HG03460 (cell line): ENCODE results near the gene GATA5.

ENCODE experiments used
- ATAC-seq: cut with Tn5 transposase; IDR thresholded peaks from one replicate; pipeline ENCODE4 v1.9.1; 2021; ENCODE audit not compliant: unreplicated experiment

Gene GATA5

DNA sequence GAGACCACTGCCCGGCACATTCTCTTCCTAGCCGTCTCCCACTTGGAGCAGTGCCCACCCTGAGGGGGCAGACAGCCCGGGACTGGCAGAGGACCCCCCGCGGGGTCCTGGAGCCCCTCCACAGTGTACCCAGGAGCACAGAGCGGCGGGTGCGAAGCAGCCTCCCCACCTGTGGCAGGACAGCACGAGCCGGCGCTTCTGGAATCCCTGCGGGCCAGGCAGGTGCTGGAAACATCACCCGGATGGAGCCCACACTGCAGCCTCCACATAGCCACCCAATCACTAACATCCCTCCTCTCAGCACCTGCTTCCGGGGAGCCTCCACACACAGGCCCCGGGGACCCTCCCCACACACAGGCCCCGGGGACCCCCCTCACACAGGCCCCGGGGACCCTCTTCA lies 18.7 kb downstream of the GATA5 start:
- no peak for ATAC-seq

DNA sequence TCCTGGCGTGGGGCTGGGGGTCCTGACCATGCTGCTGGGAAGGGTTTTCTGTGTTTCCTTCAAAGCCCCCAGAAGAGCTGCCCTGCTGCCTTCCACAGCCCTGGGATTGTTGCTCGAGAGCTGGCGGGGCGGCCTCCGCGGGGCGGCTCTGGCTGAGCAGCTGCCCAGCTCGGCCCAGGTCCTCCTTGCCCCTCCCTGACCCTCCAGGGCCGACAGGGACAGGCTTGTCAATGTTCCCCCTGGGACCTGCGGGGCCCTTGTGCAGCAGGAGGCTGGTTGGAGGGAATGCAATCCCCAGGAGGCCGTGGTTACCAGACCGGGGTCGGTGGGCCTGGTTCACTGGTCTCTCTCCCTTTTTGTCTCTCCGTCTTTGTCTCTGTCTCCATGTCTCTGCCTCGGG lies 19.9 kb downstream of the GATA5 start:
- no peak for ATAC-seq

DNA sequence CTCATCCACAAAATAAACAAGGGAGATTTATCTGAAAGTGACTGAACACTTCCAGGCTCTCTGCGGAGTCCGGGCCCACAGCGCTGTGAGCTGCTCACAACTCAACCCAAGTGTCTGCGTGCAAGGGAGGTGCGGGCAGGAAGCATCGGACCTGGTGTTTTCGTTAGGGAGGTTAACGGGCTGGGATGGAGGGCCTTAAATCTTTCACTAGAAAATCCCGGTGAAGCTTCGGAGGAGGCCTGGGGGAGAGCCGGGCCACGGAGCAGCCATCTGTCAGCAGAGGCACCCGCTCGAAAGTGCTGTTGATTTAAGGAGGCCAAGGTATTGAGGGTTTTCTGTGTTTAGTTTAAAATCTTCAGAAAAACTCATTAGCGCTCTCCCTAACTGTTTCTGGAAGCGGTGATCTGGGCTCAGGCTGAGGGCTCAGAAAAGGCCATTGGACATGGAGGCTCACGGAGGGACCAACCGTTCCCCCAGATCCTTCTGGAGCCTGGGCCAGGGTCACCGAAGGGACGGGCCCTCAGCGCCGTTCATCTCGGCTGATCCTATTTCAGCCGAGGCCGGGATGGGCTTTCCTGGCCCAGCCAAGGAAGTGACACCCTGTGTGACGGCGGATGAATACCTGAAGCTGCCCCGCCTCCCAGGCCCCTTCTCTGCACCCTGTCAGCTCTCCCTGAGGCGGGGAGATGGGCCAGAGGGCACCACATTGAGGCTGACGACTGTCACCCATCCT lies 20.7 kb downstream of the GATA5 start:
- no peak for ATAC-seq

- ATAC-seq = no peak
These were observed 22.5 kb downstream of the GATA5 start for GRCh38 chr20:62453186-62453808.

DNA sequence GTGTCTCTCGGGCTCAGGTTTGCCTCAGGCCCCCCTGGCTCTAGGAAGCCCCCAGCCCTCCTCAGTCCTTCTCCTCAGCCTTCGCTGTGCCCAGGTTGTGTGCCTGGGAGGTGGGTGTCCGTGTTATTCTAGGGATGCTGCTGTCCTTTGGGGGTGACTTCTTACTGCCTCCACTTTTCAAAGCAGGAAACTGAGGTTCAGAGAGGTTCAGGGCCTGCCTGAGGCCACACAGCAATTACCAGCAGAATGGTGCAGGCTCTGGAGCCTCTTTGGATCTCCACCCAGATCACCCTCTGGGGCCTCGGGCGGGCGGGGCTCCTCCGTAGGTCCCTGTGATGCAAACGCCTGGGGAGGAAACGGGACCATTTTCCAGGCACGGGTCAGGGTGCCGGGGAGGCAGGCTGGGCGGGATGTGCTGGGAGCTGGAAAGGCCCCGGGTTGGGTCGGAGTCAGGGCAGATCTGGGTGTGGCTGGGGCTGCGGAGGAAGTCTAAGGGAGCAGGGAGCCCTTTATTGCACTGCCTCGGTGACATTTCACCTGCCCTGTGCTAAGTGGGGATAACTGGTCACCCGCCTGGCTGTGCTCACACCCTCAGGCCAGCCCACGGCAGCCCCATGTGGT lies 23.2 kb downstream of the GATA5 start:
- no peak for ATAC-seq

DNA sequence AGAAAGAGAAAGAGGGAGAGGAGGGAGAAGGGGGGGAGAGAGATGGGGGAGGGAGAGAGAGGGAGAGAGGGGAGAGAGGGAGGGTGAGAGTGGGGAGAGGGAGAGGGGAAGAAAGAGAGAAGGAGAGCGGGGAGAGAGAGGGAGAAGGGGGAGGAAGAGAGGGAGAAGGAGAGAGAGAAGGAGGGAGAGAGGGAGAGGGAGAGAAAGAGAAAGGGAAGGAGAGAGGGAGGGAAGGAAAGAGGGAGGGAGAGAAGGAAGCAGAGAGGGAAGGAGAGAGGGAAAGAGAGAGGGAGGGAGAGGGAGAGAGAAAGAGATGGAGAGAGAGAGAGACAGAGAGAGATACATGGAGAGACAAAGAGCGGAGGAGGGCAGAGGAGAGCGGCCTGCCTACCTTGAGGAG lies 23.8 kb downstream of the GATA5 start:
- no peak for ATAC-seq

- no peak for ATAC-seq
These were observed 24.5 kb downstream of the GATA5 start for GRCh38 chr20:62451156-62451767.

- ATAC-seq = no peak
These were observed 25.7 kb downstream of the GATA5 start for GRCh38 chr20:62449951-62450691.

DNA sequence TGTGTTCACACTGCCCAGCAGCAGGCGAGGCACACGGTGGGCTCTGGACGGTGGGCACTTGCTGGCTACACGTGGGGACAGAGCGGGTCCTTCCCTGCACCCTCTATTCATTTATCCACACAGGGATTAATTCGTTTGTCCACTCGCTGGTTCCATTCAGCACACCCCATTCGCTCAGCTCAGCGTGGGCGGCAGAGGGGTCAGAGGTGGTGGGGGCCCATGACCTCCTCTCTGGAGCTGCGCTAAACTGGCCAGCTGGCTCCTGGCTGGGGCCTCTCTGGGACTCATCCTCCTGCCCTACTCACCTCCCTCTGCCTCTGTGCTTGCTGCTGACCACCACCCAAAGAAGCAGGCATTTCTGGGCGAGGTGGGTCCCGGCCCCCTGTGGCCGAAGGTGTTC lies 27.0 kb downstream of the GATA5 start:
- ATAC-seq = no peak

DNA sequence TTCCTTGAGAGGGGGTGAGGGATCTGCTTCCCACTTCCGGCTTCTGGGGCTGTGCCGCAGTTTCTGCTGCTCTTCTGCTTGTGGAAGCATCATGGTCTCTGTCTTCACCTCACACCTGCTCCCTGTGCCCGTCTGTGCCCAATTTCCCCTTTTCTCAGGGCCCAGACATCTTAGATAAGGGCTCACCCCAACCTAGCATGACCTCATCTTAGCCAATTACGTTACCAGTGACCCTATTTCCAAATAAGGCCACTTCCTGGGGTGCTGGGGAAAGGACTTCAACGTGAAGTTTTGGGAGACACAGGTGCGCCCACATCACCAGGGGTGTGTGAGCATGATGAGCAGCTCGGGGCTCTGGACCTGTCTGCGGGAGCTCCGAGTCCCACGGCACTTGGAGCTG lies 27.8 kb downstream of the GATA5 start:
- no peak for ATAC-seq

DNA sequence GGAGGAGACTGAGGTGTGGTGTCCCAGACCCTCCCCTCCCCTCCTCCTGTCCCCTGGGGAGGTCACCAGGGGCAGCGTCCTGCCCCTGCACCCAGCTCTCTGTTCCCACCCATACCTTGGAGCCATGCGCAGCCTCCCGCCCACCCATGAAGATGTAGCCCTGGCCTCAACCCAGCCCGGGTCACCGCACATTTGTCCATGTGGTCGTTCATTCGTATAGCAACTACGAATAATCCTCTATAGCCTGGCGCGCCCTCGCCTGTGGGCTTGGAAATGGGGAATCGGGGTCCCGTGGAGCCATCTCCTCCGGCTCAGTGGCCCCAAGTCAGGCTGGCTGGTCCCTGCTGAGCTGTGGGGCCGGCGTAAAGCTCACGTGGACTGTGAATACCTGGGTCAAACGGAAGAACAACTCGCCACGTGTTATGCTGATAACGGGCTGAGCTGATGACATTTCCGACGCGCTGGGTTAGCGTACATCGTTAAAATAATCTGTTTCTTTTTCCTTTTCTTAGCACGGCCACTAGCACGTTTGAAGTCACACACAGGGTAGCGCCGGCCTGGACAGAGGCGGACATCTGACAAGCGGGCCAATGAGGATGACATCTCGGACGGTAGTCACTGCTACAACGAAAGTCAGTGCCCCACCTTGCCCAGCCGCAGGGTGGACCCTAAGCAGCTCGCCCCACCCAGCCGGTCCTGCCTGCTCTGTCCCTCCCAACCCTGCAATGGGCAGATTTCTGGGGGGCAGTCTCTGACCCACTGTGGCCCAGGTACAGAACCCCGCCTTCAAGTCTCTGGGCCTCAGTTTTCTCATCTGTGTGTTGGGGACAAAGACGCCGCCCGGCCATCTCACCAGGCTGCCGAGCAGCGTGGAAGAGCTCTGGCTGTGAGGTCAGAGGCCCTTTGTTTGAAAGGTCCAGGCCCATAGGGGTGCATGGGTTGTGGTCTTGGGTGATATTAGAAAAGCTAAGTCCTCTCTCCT lies 28.6 kb downstream of the GATA5 start:
- no peak for ATAC-seq

- no peak for ATAC-seq
These were observed 29.3 kb downstream of the GATA5 start for GRCh38 chr20:62446481-62446880.

DNA sequence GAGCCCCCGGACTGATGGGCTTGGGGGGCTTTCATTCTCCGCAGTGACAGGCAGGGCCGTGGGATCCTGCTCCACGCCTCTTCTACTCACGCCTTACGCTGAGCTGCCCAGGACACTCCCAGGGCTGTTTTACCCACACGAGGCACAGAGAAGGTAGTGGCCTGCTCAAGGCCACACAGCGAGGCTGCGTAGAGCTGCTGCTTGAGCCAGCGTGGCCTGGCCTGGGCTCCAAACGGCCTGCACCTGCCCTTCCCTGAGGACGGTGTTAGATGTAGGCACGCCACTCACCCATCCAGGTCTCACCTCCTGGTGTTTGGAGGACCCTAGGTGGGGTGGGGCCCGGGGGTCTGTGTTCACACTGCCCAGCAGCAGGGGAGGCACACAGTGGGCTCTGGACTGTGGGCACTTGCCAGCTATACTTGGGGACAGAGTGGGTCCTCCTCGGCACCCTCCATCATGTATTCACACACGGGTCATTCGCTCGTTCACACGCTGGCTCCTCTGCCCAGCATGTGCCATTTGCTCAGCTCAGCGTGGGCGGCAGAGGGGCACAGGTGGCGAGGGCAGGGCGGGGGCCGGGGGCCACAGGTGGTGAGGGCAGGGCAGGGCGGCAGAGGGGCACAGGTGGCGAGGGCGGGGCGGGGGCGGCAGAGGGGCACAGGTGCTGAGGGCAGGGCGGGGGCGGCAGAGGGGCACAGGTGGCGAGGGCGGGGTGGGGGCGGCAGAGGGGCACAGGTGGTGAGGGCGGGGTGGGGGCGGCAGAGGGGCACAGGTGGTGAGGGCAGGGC lies 30.0 kb downstream of the GATA5 start:
- no peak for ATAC-seq

DNA sequence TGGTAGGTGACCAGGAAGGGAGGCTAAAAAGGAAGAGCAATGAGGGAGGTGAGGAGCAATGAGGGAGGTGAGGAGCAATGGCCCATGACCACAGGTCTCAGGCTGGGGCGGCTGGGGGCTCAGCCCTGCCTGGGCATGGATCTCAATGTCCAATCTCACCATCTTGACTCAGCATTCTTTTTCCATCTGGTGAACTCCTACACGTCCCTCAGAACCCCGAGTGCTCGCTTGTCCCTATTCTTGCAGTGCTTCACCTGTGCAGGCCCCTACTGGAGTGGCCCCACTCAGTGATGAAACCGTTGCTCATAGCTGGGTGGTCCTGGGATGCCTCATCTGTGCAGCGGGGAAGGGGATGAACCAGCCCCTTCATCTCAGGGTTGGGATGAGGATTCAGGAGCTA lies 31.5 kb downstream of the GATA5 start:
- ATAC-seq = no peak

- no peak for ATAC-seq
These were observed 33.7 kb downstream of the GATA5 start for GRCh38 chr20:62441987-62442539.

- no peak for ATAC-seq
These were observed 36.6 kb downstream of the GATA5 start for GRCh38 chr20:62439218-62439617.

- ATAC-seq = no peak
These were observed 37.9 kb downstream of the GATA5 start for GRCh38 chr20:62437927-62438326.

DNA sequence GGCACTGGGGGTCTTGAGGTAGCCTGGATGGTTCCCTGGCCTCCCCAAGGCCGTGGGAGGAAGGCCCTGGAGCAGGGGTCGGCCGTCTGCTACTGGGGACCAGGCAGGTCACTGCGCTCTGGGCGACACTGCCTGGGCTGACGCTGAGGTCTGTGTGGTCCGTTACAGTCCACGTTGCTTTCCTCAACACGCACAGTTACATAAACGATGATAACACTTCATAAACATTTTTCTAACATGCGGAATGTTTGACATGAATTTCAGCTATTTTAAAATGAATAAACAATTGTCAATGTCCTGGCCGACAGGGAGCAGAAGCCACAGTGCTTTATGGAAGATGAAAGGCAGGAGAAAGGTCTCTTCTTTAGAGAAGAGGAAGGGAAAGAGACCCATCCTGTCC lies 38.3 kb downstream of the GATA5 start:
- ATAC-seq = no peak

GRCh38 chr20:62436692-62437091 lies 39.1 kb downstream of the GATA5 start:
- no peak for ATAC-seq
